HEK293 (cell line): ENCODE results near the gene CCSER1.

Experiments
- CTCF ChIA-PET: fragments of 350-600 bp; formaldehyde crosslinking; extraction: SDS; loops from one replicate; lab custom pipeline; 2021; ENCODE audit warnings: antibody characterized with exemption; lab: Yijun Ruan, JAX
- POLR2A ChIA-PET: fragments of 300-600 bp; formaldehyde crosslinking; extraction: SDS; loops from one replicate; lab custom pipeline; 2020; ENCODE audit warnings: antibody characterized with exemption, inconsistent platforms; lab: Yijun Ruan, JAX
- H3K27ac ChIP-seq: fragments of 200-500 bp; sonication (Bioruptor generic); 2 replicates; pipeline ENCODE4 v1.5.1; 2014; ENCODE audit warnings: low read depth, low read length, control low read depth, inconsistent platforms; ENCODE audit errors: extremely low read depth
- H3K36me3 ChIP-seq, 2 experiments: fragments of 200-500 bp in 1 of 2; sonication (Bioruptor generic) in 1 of 2; 1 replicate in 1 of 2; 2 replicates in 1 of 2; pipeline ENCODE4 v1.5.1; 2014 to 2017; ENCODE audit warnings: inconsistent platforms in 2 of 2, low read length in 2 of 2; ENCODE audit not compliant: control insufficient read depth in 2 of 2, insufficient read depth in 1 of 2
- H3K4me1 ChIP-seq: fragments of 200-500 bp; sonication (Bioruptor generic); 2 replicates; pipeline ENCODE4 v1.5.1; 2014; ENCODE audit warnings: mild to moderate bottlenecking, low read length, inconsistent platforms; ENCODE audit not compliant: control insufficient read depth, insufficient read depth
- H3K4me3 ChIP-seq: 2 replicates; pipeline ENCODE4 v1.5.1; 2011; ENCODE audit warnings: low read depth, mild to moderate bottlenecking, control low read depth, low read length, moderate library complexity
- H3K9me3 ChIP-seq: fragments of 200-500 bp; sonication (Bioruptor generic); 2 replicates; pipeline ENCODE4 v1.5.1; 2014; ENCODE audit warnings: low read depth, low read length, inconsistent platforms; ENCODE audit not compliant: control insufficient read depth, insufficient read depth
- ATF2 ChIP-seq: fragments of 450-650 bp; formaldehyde crosslinking; IDR thresholded peaks from 2 replicates; pipeline ENCODE4 v1.5.1; 2016; ENCODE audit warnings: missing biosample characterization, missing genetic modification characterization, low read depth
- HOXD13 ChIP-seq: sonication (generic); formaldehyde crosslinking; IDR thresholded peaks from 2 replicates; pipeline ENCODE4 v1.8.0; 2022; ENCODE audit warnings: missing genetic modification reagents, borderline replicate concordance
- IKZF3 ChIP-seq: fragments of 450-650 bp; IDR thresholded peaks from 2 replicates; pipeline ENCODE4 v1.5.0; 2018; ENCODE audit warnings: missing biosample characterization, mild to moderate bottlenecking, missing genetic modification characterization, moderate library complexity
- KLF10 ChIP-seq: fragments of 450-650 bp; IDR thresholded peaks from 2 replicates; pipeline ENCODE4 v1.5.1; 2018; ENCODE audit warnings: missing biosample characterization, mild to moderate bottlenecking, missing genetic modification characterization
- KLF9 ChIP-seq: fragments of 450-650 bp; formaldehyde crosslinking; IDR thresholded peaks from 2 replicates; pipeline ENCODE4 v1.5.1; 2016; ENCODE audit warnings: missing biosample characterization, missing genetic modification characterization, low read depth
- OVOL3 ChIP-seq: fragments of 450-650 bp; formaldehyde crosslinking; IDR thresholded peaks from 2 replicates; pipeline ENCODE4 v1.5.1; 2016; ENCODE audit warnings: missing biosample characterization, missing genetic modification characterization
- RBAK ChIP-seq: fragments of 450-650 bp; formaldehyde crosslinking; IDR thresholded peaks from 2 replicates; pipeline ENCODE4 v1.5.1; 2016; ENCODE audit warnings: missing biosample characterization, missing genetic modification characterization
- WT1 ChIP-seq: fragments of 450-650 bp; formaldehyde crosslinking; IDR thresholded peaks from 2 replicates; pipeline ENCODE4 v1.5.1; 2016; ENCODE audit warnings: missing biosample characterization, missing genetic modification characterization
- ZBTB49 ChIP-seq: fragments of 450-650 bp; formaldehyde crosslinking; IDR thresholded peaks from 2 replicates; pipeline ENCODE4 v1.5.1; 2016; ENCODE audit warnings: missing biosample characterization, missing genetic modification characterization, low read depth
- ZEB2 ChIP-seq: fragments of 450-650 bp; formaldehyde crosslinking; IDR thresholded peaks from 2 replicates; pipeline ENCODE4 v1.5.1; 2016; ENCODE audit warnings: missing biosample characterization, missing genetic modification characterization
- ZIC2 ChIP-seq: fragments of 450-650 bp; formaldehyde crosslinking; IDR thresholded peaks from 2 replicates; pipeline ENCODE4 v1.5.1; 2016; ENCODE audit warnings: missing biosample characterization, missing genetic modification characterization
- ZNF114 ChIP-seq: fragments of 450-650 bp; formaldehyde crosslinking; IDR thresholded peaks from 2 replicates; pipeline ENCODE4 v1.5.0; 2017; ENCODE audit warnings: missing biosample characterization, missing genetic modification characterization
- ZNF132 ChIP-seq: fragments of 450-650 bp; formaldehyde crosslinking; IDR thresholded peaks from 2 replicates; pipeline ENCODE4 v1.5.1; 2017; ENCODE audit warnings: missing biosample characterization, missing genetic modification characterization, borderline replicate concordance
- ZNF148 ChIP-seq: fragments of 450-650 bp; formaldehyde crosslinking; IDR thresholded peaks from 2 replicates; pipeline ENCODE4 v1.5.0; 2017; ENCODE audit warnings: missing biosample characterization, missing genetic modification characterization, borderline replicate concordance
- ZNF214 ChIP-seq: fragments of 450-650 bp; formaldehyde crosslinking; IDR thresholded peaks from 2 replicates; pipeline ENCODE4 v1.5.1; 2017; ENCODE audit warnings: missing biosample characterization, mild to moderate bottlenecking, missing genetic modification characterization, borderline replicate concordance
- ZNF366 ChIP-seq: fragments of 450-650 bp; formaldehyde crosslinking; conservative IDR thresholded peaks from 2 replicates; pipeline ENCODE4 v1.5.1; 2016; ENCODE audit warnings: missing biosample characterization, missing genetic modification characterization
- ZNF398 ChIP-seq: fragments of 450-650 bp; formaldehyde crosslinking; IDR thresholded peaks from 2 replicates; pipeline ENCODE4 v1.5.1; 2017; ENCODE audit warnings: missing biosample characterization, missing genetic modification characterization
- ZNF48 ChIP-seq: fragments of 450-650 bp; formaldehyde crosslinking; IDR thresholded peaks from 2 replicates; pipeline ENCODE4 v1.5.1; 2016; ENCODE audit warnings: missing biosample characterization, missing genetic modification characterization
- ZNF555 ChIP-seq: fragments of 450-650 bp; formaldehyde crosslinking; conservative IDR thresholded peaks from 2 replicates; pipeline ENCODE4 v1.5.1; 2017; ENCODE audit warnings: missing biosample characterization, mild to moderate bottlenecking, missing genetic modification characterization, inconsistent platforms
- ZNF626 ChIP-seq: fragments of 450-650 bp; sonication (Bioruptor Pico); formaldehyde crosslinking; IDR thresholded peaks from 2 replicates; pipeline ENCODE4 v1.5.1; 2018; ENCODE audit warnings: missing biosample characterization, missing genetic modification characterization, inconsistent platforms
- ZNF639 ChIP-seq: fragments of 450-650 bp; formaldehyde crosslinking; IDR thresholded peaks from 2 replicates; pipeline ENCODE4 v1.5.1; 2016; ENCODE audit warnings: missing biosample characterization, missing genetic modification characterization
- ZNF654 ChIP-seq: fragments of 450-650 bp; formaldehyde crosslinking; IDR thresholded peaks from 2 replicates; pipeline ENCODE4 v1.5.1; 2016; ENCODE audit warnings: low read depth, missing biosample characterization, missing genetic modification characterization
- ZNF670 ChIP-seq: fragments of 450-650 bp; formaldehyde crosslinking; IDR thresholded peaks from 2 replicates; pipeline ENCODE4 v1.5.1; 2016; ENCODE audit warnings: missing biosample characterization, missing genetic modification characterization, low read depth
- ZSCAN23 ChIP-seq: fragments of 450-650 bp; formaldehyde crosslinking; IDR thresholded peaks from 2 replicates; pipeline ENCODE4 v1.5.1; 2016; ENCODE audit warnings: missing biosample characterization, missing genetic modification characterization
- ZSCAN30 ChIP-seq: fragments of 450-650 bp; IDR thresholded peaks from 2 replicates; pipeline ENCODE4 v1.5.1; 2018; ENCODE audit warnings: missing biosample characterization, mild to moderate bottlenecking, missing genetic modification characterization, moderate library complexity

CCSER1 gene

GRCh38 chr4:91497892-91498291, 1370.7 kb downstream of the CCSER1 start:
- POLR2A ChIA-PET = no interaction called here
- H3K9me3 ChIP-seq = no peaks in the 10 kb centered on the region
- CTCF ChIA-PET = no interaction called here

GRCh38 chr4:91502365-91502764, 1375.2 kb downstream of the CCSER1 start:
- POLR2A ChIA-PET = no interaction called here
- Histone ChIP-seq H3K4me3 (no peak overlapping the region), H3K4me1 (no peaks in the 10 kb centered on the region), H3K9me3 (no peaks in the 10 kb centered on the region), H3K36me3 (no peaks in the 10 kb centered on the region), H3K27ac (no peak overlapping the region)
- TF ChIP-seq HOXD13 (CRISPR knock-in tag) = no peak
- TF ChIP-seq IKZF3 = no peak
- TF ChIP-seq ZNF654 (tag by site-specific recombination) = peak; percentile 28; the same call in 1 of the 2 replicates
- CTCF ChIA-PET = no interaction called here

More at GRCh38 chr4:91497892-91498291, 1370.7 kb downstream of the CCSER1 start:
- H3K4me3 ChIP-seq = no peak overlapping the region
- no peak for TF ChIP-seq ZNF114 (tag by site-specific recombination)
- no peak for TF ChIP-seq ZSCAN23 (tag by site-specific recombination)
- no peak for TF ChIP-seq ZNF366
- TF ChIP-seq ATF2 (tag by site-specific recombination) = no peak
- no peak for TF ChIP-seq ZSCAN30 (tag by site-specific recombination)
- TF ChIP-seq ZNF555 = no peak
- no peak for TF ChIP-seq ZNF132 (tag by site-specific recombination)
- no peak for TF ChIP-seq KLF10 (tag by site-specific recombination)
- TF ChIP-seq ZNF639 = no peak
- TF ChIP-seq ZNF626 (tag by site-specific recombination) = no peak
- no peak for TF ChIP-seq ZIC2
- TF ChIP-seq OVOL3 (tag by site-specific recombination) = no peak
- TF ChIP-seq ZNF148 = no peak
- TF ChIP-seq KLF9 (tag by site-specific recombination) = no peak
- no peak for TF ChIP-seq ZEB2 (tag by site-specific recombination)
- no peak for TF ChIP-seq ZNF214 (tag by site-specific recombination)
- TF ChIP-seq, all 188 proteins: peak for 0
- H3K27ac ChIP-seq = no peak overlapping the region
- no peaks in the 10 kb centered on the region for H3K4me1 ChIP-seq
- H3K36me3 ChIP-seq = no peaks in the 10 kb centered on the region

- POLR2A ChIA-PET = no interaction called here
- TF ChIP-seq ZBTB49 = no peak
- no peak for TF ChIP-seq RBAK (tag by site-specific recombination)
- TF ChIP-seq ZNF398 = no peak
- no peak for TF ChIP-seq ZNF48 (tag by site-specific recombination)
- TF ChIP-seq ZNF670 (tag by site-specific recombination) = no peak
- TF ChIP-seq ZIC2 = no peak
- no peak for TF ChIP-seq WT1
These were observed 1386.1 kb downstream of the CCSER1 start for GRCh38 chr4:91513326-91513725.

More at GRCh38 chr4:91513326-91513725, 1386.1 kb downstream of the CCSER1 start:
- Histone ChIP-seq H3K27ac (no peak overlapping the region), H3K4me3 (no peak overlapping the region), H3K9me3 (no peaks in the 10 kb centered on the region), H3K4me1 (no peaks in the 10 kb centered on the region), H3K36me3 (no peaks in the 10 kb centered on the region)
- CTCF ChIA-PET = no interaction called here
